HEK293 (cell line): Measurements from ENCODE around the gene TECTA.

Experiments used
- CTCF ChIA-PET: fragments of 350-600 bp; formaldehyde crosslinking; extraction: SDS; loops from one replicate; lab custom pipeline; 2021; ENCODE audit warnings: antibody characterized with exemption; lab: Yijun Ruan, JAX
- POLR2A ChIA-PET: fragments of 300-600 bp; formaldehyde crosslinking; extraction: SDS; loops from one replicate; lab custom pipeline; 2020; ENCODE audit warnings: antibody characterized with exemption, inconsistent platforms; lab: Yijun Ruan, JAX
- H3K27ac ChIP-seq: fragments of 200-500 bp; sonication (Bioruptor generic); 2 replicates; pipeline ENCODE4 v1.5.1; 2014; ENCODE audit warnings: low read depth, low read length, control low read depth, inconsistent platforms; ENCODE audit errors: extremely low read depth
- H3K36me3 ChIP-seq, 2 experiments: fragments of 200-500 bp in 1 of 2; sonication (Bioruptor generic) in 1 of 2; 1 replicate in 1 of 2; 2 replicates in 1 of 2; pipeline ENCODE4 v1.5.1; 2014 to 2017; ENCODE audit warnings: inconsistent platforms in 2 of 2, low read length in 2 of 2; ENCODE audit not compliant: control insufficient read depth in 2 of 2, insufficient read depth in 1 of 2
- H3K4me1 ChIP-seq: fragments of 200-500 bp; sonication (Bioruptor generic); 2 replicates; pipeline ENCODE4 v1.5.1; 2014; ENCODE audit warnings: mild to moderate bottlenecking, low read length, inconsistent platforms; ENCODE audit not compliant: control insufficient read depth, insufficient read depth
- H3K4me3 ChIP-seq: 2 replicates; pipeline ENCODE4 v1.5.1; 2011; ENCODE audit warnings: low read depth, mild to moderate bottlenecking, control low read depth, low read length, moderate library complexity
- H3K9me3 ChIP-seq: fragments of 200-500 bp; sonication (Bioruptor generic); 2 replicates; pipeline ENCODE4 v1.5.1; 2014; ENCODE audit warnings: low read depth, low read length, inconsistent platforms; ENCODE audit not compliant: control insufficient read depth, insufficient read depth
- BCL11B ChIP-seq: fragments of 450-650 bp; formaldehyde crosslinking; IDR thresholded peaks from 2 replicates; pipeline ENCODE4 v1.5.1; 2016; ENCODE audit warnings: low read depth, missing biosample characterization, missing genetic modification characterization
- ELK4 ChIP-seq: IDR thresholded peaks from 2 replicates; pipeline ENCODE4 v1.6.1; 2011; ENCODE audit warnings: mild to moderate bottlenecking, low read depth, low read length, borderline replicate concordance
- GLI2 ChIP-seq: fragments of 450-650 bp; formaldehyde crosslinking; IDR thresholded peaks from 2 replicates; pipeline ENCODE4; 2017; ENCODE audit warnings: missing biosample characterization, missing genetic modification characterization, low read depth, borderline replicate concordance
- KLF1 ChIP-seq: fragments of 450-650 bp; formaldehyde crosslinking; IDR thresholded peaks from 2 replicates; pipeline ENCODE4 v1.5.1; 2016; ENCODE audit warnings: missing biosample characterization, missing genetic modification characterization
- MZF1 ChIP-seq: fragments of 450-650 bp; formaldehyde crosslinking; IDR thresholded peaks from 2 replicates; pipeline ENCODE4 v1.5.1; 2017; ENCODE audit warnings: missing biosample characterization, missing genetic modification characterization, borderline replicate concordance
- SP2 ChIP-seq: fragments of 450-650 bp; formaldehyde crosslinking; IDR thresholded peaks from 2 replicates; pipeline ENCODE4 v1.5.1; 2016; ENCODE audit warnings: missing biosample characterization, missing genetic modification characterization
- WT1 ChIP-seq: fragments of 450-650 bp; formaldehyde crosslinking; IDR thresholded peaks from 2 replicates; pipeline ENCODE4 v1.5.1; 2016; ENCODE audit warnings: missing biosample characterization, missing genetic modification characterization
- ZBTB1 ChIP-seq: fragments of 450-650 bp; formaldehyde crosslinking; IDR thresholded peaks from 2 replicates; pipeline ENCODE4 v1.5.1; 2016; ENCODE audit warnings: missing biosample characterization, missing genetic modification characterization
- ZEB2 ChIP-seq: fragments of 450-650 bp; formaldehyde crosslinking; IDR thresholded peaks from 2 replicates; pipeline ENCODE4 v1.5.1; 2016; ENCODE audit warnings: missing biosample characterization, missing genetic modification characterization
- ZNF112 ChIP-seq: fragments of 450-650 bp; formaldehyde crosslinking; IDR thresholded peaks from 2 replicates; pipeline ENCODE4 v1.5.0; 2017; ENCODE audit warnings: missing biosample characterization, missing genetic modification characterization
- ZNF221 ChIP-seq: fragments of 450-650 bp; formaldehyde crosslinking; IDR thresholded peaks from 2 replicates; pipeline ENCODE4 v1.5.1; 2017; ENCODE audit warnings: missing biosample characterization, missing genetic modification characterization, borderline replicate concordance
- ZNF239 ChIP-seq: fragments of 450-650 bp; formaldehyde crosslinking; IDR thresholded peaks from 2 replicates; pipeline ENCODE4 v1.5.1; 2016; ENCODE audit warnings: missing biosample characterization, missing genetic modification characterization
- ZNF248 ChIP-seq: fragments of 450-650 bp; formaldehyde crosslinking; IDR thresholded peaks from 2 replicates; pipeline ENCODE4 v1.5.1; 2017; ENCODE audit warnings: missing biosample characterization, missing genetic modification characterization
- ZNF292 ChIP-seq: fragments of 450-650 bp; formaldehyde crosslinking; IDR thresholded peaks from 2 replicates; pipeline ENCODE4 v1.5.1; 2016; ENCODE audit warnings: low read depth, missing biosample characterization, missing genetic modification characterization, borderline replicate concordance
- ZNF302 ChIP-seq: fragments of 450-650 bp; formaldehyde crosslinking; IDR thresholded peaks from 2 replicates; pipeline ENCODE4 v1.5.1; 2016; ENCODE audit warnings: missing biosample characterization, missing genetic modification characterization, low read depth
- ZNF354C ChIP-seq: fragments of 450-650 bp; formaldehyde crosslinking; IDR thresholded peaks from 2 replicates; pipeline ENCODE4 v1.5.1; 2016; ENCODE audit warnings: missing biosample characterization, missing genetic modification characterization, low read depth, borderline replicate concordance
- ZNF404 ChIP-seq: fragments of 450-650 bp; formaldehyde crosslinking; IDR thresholded peaks from 2 replicates; pipeline ENCODE4 v1.5.1; 2017; ENCODE audit warnings: missing biosample characterization, missing genetic modification characterization
- ZNF449 ChIP-seq: fragments of 450-650 bp; formaldehyde crosslinking; IDR thresholded peaks from 2 replicates; pipeline ENCODE4 v1.5.1; 2017; ENCODE audit warnings: missing biosample characterization, mild to moderate bottlenecking, missing genetic modification characterization, moderate library complexity
- ZNF571 ChIP-seq: fragments of 450-650 bp; formaldehyde crosslinking; IDR thresholded peaks from 2 replicates; pipeline ENCODE4 v1.5.0; 2017; ENCODE audit warnings: missing biosample characterization, missing genetic modification characterization
- ZNF580 ChIP-seq: fragments of 450-650 bp; formaldehyde crosslinking; IDR thresholded peaks from 2 replicates; pipeline ENCODE4 v1.5.1; 2016; ENCODE audit warnings: missing biosample characterization, missing genetic modification characterization
- ZNF596 ChIP-seq: fragments of 450-650 bp; IDR thresholded peaks from 2 replicates; pipeline ENCODE4 v1.5.0; 2018; ENCODE audit warnings: missing biosample characterization, mild to moderate bottlenecking, missing genetic modification characterization, moderate library complexity
- ZNF623 ChIP-seq: fragments of 450-650 bp; formaldehyde crosslinking; IDR thresholded peaks from 2 replicates; pipeline ENCODE4 v1.5.1; 2016; ENCODE audit warnings: missing biosample characterization, missing genetic modification characterization
- ZNF624 ChIP-seq: fragments of 450-650 bp; formaldehyde crosslinking; IDR thresholded peaks from 2 replicates; pipeline ENCODE4 v1.5.1; 2017; ENCODE audit warnings: missing biosample characterization, missing genetic modification characterization
- ZNF785 ChIP-seq: fragments of 450-650 bp; formaldehyde crosslinking; IDR thresholded peaks from 2 replicates; pipeline ENCODE4 v1.5.1; 2016; ENCODE audit warnings: missing biosample characterization, missing genetic modification characterization
- ZNF792 ChIP-seq: fragments of 450-650 bp; formaldehyde crosslinking; IDR thresholded peaks from 2 replicates; pipeline ENCODE4 v1.5.1; 2016; ENCODE audit warnings: missing biosample characterization, missing genetic modification characterization
- TF ChIP-seq, protein P1 (sequence below): fragments of 450-650 bp; formaldehyde crosslinking; IDR thresholded peaks from 2 replicates; pipeline ENCODE4 v1.5.1; 2016; ENCODE audit warnings: missing biosample characterization, missing genetic modification characterization, borderline replicate concordance
- TF ChIP-seq, protein P2 (sequence below): fragments of 450-650 bp; formaldehyde crosslinking; IDR thresholded peaks from 2 replicates; pipeline ENCODE4 v1.5.1; 2016; ENCODE audit warnings: missing biosample characterization, missing genetic modification characterization
- TF ChIP-seq, protein P3 (sequence below): fragments of 450-650 bp; formaldehyde crosslinking; IDR thresholded peaks from 2 replicates; pipeline ENCODE4 v1.5.1; 2016; ENCODE audit warnings: missing biosample characterization, missing genetic modification characterization

Gene TECTA

DNA sequence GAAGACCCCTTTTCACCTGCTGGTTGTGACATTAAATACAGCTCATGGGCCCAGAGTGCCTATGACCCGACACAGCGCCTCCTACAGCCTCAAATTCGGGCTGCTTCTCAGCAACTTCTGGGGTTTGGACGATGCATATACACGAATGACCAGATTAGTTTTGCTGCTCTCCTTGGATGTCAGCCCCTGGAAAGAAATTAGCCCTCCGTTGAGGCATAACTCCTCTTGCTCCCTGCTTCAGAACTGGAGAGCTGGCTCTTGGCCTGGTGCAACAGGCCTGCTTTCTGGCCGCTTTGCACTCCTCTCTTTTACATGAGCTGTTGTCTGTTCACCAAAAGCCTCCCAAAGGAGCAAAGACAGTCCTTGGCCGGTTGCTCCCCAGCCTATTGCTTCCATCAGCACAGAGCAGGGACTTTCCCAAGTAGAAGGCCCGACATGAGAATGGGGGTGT lies 3.3 kb downstream of the TECTA start:
- Histone ChIP-seq H3K36me3 (no peaks in the 10 kb centered on the region), H3K4me3 (no peak overlapping the region), H3K9me3 (no peaks in the 10 kb centered on the region), H3K27ac (no peak overlapping the region), H3K4me1 (peaks cover 2% of the 10 kb centered on the region; the same call in 1 of the 2 replicates)
- ChIA-PET POLR2A (no interaction called here), CTCF (interaction anchor here (0.5 to 0.7 kb wide), 3 partner anchors 9 to 159 kb away, joined by 3 to 5 read pairs (median 3); no protein-coding TSS in a partner anchor)
- TF ChIP-seq GLI2 (tag by site-specific recombination) (no peak), ZNF302 (tag by site-specific recombination) (no peak), ZNF792 (tag by site-specific recombination) (no peak), ELK4 (no peak), ZNF623 (tag by site-specific recombination) (no peak), BCL11B (tag by site-specific recombination) (no peak), ZNF292 (no peak)
- TF ChIP-seq, protein P1, sequence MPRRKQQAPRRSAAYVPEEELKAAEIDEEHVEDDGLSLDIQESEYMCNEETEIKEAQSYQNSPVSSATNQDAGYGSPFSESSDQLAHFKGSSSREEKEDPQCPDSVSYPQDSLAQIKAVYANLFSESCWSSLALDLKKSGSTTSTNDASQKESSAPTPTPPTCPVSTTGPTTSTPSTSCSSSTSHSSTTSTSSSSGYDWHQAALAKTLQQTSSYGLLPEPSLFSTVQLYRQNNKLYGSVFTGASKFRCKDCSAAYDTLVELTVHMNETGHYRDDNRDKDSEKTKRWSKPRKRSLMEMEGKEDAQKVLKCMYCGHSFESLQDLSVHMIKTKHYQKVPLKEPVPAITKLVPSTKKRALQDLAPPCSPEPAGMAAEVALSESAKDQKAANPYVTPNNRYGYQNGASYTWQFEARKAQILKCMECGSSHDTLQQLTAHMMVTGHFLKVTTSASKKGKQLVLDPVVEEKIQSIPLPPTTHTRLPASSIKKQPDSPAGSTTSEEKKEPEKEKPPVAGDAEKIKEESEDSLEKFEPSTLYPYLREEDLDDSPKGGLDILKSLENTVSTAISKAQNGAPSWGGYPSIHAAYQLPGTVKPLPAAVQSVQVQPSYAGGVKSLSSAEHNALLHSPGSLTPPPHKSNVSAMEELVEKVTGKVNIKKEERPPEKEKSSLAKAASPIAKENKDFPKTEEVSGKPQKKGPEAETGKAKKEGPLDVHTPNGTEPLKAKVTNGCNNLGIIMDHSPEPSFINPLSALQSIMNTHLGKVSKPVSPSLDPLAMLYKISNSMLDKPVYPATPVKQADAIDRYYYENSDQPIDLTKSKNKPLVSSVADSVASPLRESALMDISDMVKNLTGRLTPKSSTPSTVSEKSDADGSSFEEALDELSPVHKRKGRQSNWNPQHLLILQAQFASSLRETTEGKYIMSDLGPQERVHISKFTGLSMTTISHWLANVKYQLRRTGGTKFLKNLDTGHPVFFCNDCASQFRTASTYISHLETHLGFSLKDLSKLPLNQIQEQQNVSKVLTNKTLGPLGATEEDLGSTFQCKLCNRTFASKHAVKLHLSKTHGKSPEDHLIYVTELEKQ (tag by site-specific recombination) = no peak

DNA sequence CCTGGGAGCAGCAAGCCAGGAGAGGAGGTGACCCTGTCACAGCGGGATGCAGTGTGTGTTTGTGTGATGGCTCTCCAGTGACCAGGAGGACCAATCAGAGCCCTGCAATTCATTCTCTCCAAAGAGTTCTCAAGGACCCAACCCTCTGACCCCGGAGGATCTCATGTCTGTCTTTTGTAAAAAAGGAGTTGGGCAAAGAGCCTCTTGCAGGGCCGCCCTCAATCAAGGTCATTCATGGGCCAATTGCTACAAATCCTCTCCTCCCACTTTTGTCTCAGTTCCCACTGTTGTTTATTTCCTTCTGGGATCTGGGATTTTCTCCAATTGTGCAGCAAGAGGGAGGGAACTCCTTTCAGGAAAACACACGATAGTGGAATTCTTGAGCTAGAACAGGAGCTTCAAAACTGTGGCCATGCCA lies 4.0 kb downstream of the TECTA start:
- Histone ChIP-seq H3K9me3 (no peaks in the 10 kb centered on the region), H3K27ac (no peak overlapping the region), H3K36me3 (no peaks in the 10 kb centered on the region), H3K4me3 (no peak overlapping the region), H3K4me1 (peaks cover 2% of the 10 kb centered on the region; the same call in 1 of the 2 replicates)
- ChIA-PET POLR2A (no interaction called here), CTCF (interaction anchor here (1.1 to 1.8 kb wide), 2 partner anchors 25 to 175 kb away, joined by 4 read pairs; no protein-coding TSS in a partner anchor)
- no peak for TF ChIP-seq MZF1 (tag by site-specific recombination)
- TF ChIP-seq ZNF580 (tag by site-specific recombination) = no peak
- no peak for TF ChIP-seq ZNF354C (tag by site-specific recombination)
- no peak for TF ChIP-seq ZNF248 (tag by site-specific recombination)
- TF ChIP-seq, protein P2, sequence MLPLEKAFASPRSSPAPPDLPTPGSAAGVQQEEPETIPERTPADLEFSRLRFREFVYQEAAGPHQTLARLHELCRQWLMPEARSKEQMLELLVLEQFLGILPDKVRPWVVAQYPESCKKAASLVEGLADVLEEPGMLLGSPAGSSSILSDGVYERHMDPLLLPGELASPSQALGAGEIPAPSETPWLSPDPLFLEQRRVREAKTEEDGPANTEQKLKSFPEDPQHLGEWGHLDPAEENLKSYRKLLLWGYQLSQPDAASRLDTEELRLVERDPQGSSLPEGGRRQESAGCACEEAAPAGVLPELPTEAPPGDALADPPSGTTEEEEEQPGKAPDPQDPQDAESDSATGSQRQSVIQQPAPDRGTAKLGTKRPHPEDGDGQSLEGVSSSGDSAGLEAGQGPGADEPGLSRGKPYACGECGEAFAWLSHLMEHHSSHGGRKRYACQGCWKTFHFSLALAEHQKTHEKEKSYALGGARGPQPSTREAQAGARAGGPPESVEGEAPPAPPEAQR (tag by site-specific recombination) = no peak
- TF ChIP-seq ZNF449 (tag by site-specific recombination) = no peak
- no peak for TF ChIP-seq ZNF624 (tag by site-specific recombination)
- no peak for TF ChIP-seq ZNF239
- TF ChIP-seq ZNF785 (tag by site-specific recombination) = no peak
- TF ChIP-seq ZBTB1 = no peak
- no peak for TF ChIP-seq ZNF596 (tag by site-specific recombination)
- no peak for TF ChIP-seq WT1 (tag by site-specific recombination)
- TF ChIP-seq ZNF404 = no peak
- TF ChIP-seq SP2 (tag by site-specific recombination) = no peak
- TF ChIP-seq, protein P3, sequence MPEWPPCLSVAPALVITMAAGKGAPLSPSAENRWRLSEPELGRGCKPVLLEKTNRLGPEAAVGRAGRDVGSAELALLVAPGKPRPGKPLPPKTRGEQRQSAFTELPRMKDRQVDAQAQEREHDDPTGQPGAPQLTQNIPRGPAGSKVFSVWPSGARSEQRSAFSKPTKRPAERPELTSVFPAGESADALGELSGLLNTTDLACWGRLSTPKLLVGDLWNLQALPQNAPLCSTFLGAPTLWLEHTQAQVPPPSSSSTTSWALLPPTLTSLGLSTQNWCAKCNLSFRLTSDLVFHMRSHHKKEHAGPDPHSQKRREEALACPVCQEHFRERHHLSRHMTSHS (tag by site-specific recombination) = no peak
- TF ChIP-seq ZNF571 (tag by site-specific recombination) = no peak
- no peak for TF ChIP-seq KLF1 (tag by site-specific recombination)
- TF ChIP-seq ZEB2 = no peak
- no peak for TF ChIP-seq ZNF112 (tag by site-specific recombination)
- TF ChIP-seq ZNF221 (tag by site-specific recombination) = no peak
